Uterus (tissue), 4 donors: ENCODE results near the gene SNX30. TPM values are rescaled to one million over a fixed set of nuclear protein-coding genes. Genes with fewer than 3 reads are reported as not detected.

Source experiments
- DNase-seq, 2 donors: peaks; one replicate each; pipeline ENCODE4 v3.0.0-alpha.2; 2019 to 2020
- H3K27ac ChIP-seq, 2 donors: fragments of 200-600 bp; sonication (generic); 1 replicate in 1 of 2; 2 replicates in 1 of 2; pipeline ENCODE4 v1.5.1; 2016 to 2018
- H3K27me3 ChIP-seq, 2 donors: fragments of 200-600 bp; sonication (generic); one replicate each; pipeline ENCODE4 v1.5.1; 2018 to 2019; ENCODE audit warnings: control low read depth in 1 of 2
- H3K36me3 ChIP-seq, 2 donors: fragments of 200-600 bp; sonication (generic); one replicate each; pipeline ENCODE4 v1.5.1; 2019; ENCODE audit warnings: control low read depth in 1 of 2
- H3K4me1 ChIP-seq, 2 donors: fragments of 200-600 bp; sonication (generic); one replicate each; pipeline ENCODE4 v1.5.1; 2018 to 2019; ENCODE audit warnings: control low read depth in 1 of 2
- H3K4me3 ChIP-seq, 2 donors: fragments of 200-600 bp; sonication (generic); 1 replicate in 1 of 2; 2 replicates in 1 of 2; pipeline ENCODE4 v1.5.1; 2018 to 2019; ENCODE audit warnings: mild to moderate bottlenecking in 1 of 2
- H3K9me3 ChIP-seq, 2 donors: fragments of 200-600 bp; sonication (generic); one replicate each; pipeline ENCODE4 v1.5.1; 2019; ENCODE audit warnings: control low read depth in 1 of 2
- CTCF ChIP-seq, 4 experiments: fragments of 200-600 bp in 2 of 4; fragments of 450-650 bp in 2 of 4; sonication (generic) in 2 of 4; IDR thresholded peaks; one replicate each; pipeline ENCODE4 v1.5.1; 2016 to 2019; ENCODE audit warnings: antibody characterized with exemption in 4 of 4, mild to moderate bottlenecking in 2 of 4, moderate library complexity in 1 of 4
- POLR2A ChIP-seq, 2 donors: fragments of 450-650 bp; IDR thresholded peaks; one replicate each; pipeline ENCODE4 v1.6.1; 2016; ENCODE audit warnings: antibody characterized with exemption in 2 of 2, mild to moderate bottlenecking in 1 of 2, moderate library complexity in 1 of 2
- intact Hi-C: fragments of 100-400 bp; cut with DNase I; formaldehyde crosslinking; loops from one replicate; pipeline ENCODE4 v1.15.1; 2023; ENCODE audit warnings: low total_unique reads
- total RNA-seq, 4 donors: library from RNA; depleted of rRNA in 3 of 4; stranded (reverse); fragments of >200 nt in 3 of 4; gene quantifications; one replicate each; pipeline versions ENCODE4 v1.1.0 to v1.2.4, GENCODE V29; 2014 to 2023
- donor health status: DM: yes; HTN: yes; CAD: no.

The SNX30 gene
- total RNA-seq, 4 donors from 2014 or later: 3.1 to 20.3 (median 11.6) TPM

DNA sequence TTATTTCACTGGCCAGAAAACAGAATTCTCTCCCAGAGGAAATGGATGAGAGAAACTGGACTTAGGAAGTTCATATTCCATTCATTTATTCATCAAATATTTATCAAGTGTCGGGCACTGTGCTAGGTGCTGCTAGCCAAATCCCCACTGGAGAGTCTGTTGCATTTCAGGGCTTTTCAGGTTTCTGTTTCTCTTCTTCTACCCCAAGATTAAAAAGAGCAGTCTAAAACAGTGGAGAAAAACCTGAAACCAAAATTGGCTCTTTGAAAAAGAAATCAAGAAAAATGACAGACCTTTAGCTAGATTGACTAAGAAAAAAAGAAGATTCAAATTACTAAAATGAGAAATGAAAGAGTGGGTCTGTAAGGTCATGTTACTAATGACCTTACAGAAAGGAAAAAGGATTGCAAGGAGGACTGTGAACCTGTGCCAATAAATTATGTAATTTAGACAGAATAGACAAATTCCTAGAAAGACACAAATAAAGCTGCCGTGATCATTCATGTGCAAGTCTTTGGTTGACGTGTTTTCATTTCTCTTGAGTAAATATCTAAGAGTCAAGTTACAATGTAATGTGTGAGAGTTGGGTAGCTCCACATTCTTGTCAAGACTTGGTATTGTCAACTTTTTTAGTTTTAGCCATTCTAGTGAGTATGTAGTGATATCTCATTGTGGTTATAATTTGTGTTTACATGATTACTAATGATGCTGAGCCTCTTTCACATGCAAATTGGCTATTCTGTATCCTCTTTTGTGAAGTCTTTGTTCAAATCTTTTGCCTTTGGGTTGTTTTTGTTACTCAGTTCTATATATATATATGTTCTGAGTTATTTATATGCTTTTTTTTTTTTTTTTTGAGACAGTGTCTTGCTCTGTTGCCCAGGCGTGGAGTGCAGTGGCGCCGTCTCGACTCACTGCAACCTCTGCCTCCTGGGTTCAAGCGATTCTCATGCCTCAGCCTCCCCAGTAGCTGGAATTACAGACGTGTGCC, 23.7 kb downstream of the SNX30 start:
- intact Hi-C loops: no loop called here
- no peak for DNase-seq
- TF ChIP-seq CTCF (IDR thresholded peaks at IDR 0.05) (no peak), POLR2A (IDR thresholded peaks at IDR 0.05) (no peak)
- Histone ChIP-seq H3K4me1 (no peaks in the 10 kb centered on the region), H3K9me3 (no peaks in the 10 kb centered on the region), H3K27me3 (no peaks in the 10 kb centered on the region), H3K36me3 (no peaks in the 10 kb centered on the region), H3K4me3 (no peak overlapping the region), H3K27ac (no peak overlapping the region)

GRCh38 chr9:112777914-112778313, 27.4 kb downstream of the SNX30 start:
- H3K4me1 ChIP-seq: no peaks in the 10 kb centered on the region
- DNase-seq: no peak
- H3K27me3 ChIP-seq: no peaks in the 10 kb centered on the region
- H3K27ac ChIP-seq: no peak overlapping the region
- no peaks in the 10 kb centered on the region for H3K9me3 ChIP-seq
- TF ChIP-seq POLR2A (IDR thresholded peaks at IDR 0.05) (no peak), CTCF (IDR thresholded peaks at IDR 0.05) (no peak)
- H3K4me3 ChIP-seq: no peak overlapping the region
- H3K36me3 ChIP-seq: no peaks in the 10 kb centered on the region
- intact Hi-C loops: no loop called here

GRCh38 chr9:112780450-112781036, 30.0 kb downstream of the SNX30 start:
- no peak for DNase-seq
- Histone ChIP-seq H3K4me3 (no peak overlapping the region), H3K4me1 (peaks cover 0 to 6% of the 10 kb centered on the region in 2 donors), H3K36me3 (no peaks in the 10 kb centered on the region), H3K27me3 (no peaks in the 10 kb centered on the region), H3K27ac (no peak overlapping the region), H3K9me3 (no peaks in the 10 kb centered on the region)
- intact Hi-C loops: no loop called here
- TF ChIP-seq CTCF (IDR thresholded peaks at IDR 0.05) (no peak), POLR2A (IDR thresholded peaks at IDR 0.05) (no peak)

- H3K4me3 ChIP-seq: no peak overlapping the region
- no peak for TF ChIP-seq POLR2A (IDR thresholded peaks at IDR 0.05)
- TF ChIP-seq CTCF (IDR thresholded peaks at IDR 0.05): no peak
- H3K4me1 ChIP-seq: peaks cover 0 to 6% of the 10 kb centered on the region in 2 donors
Measured at GRCh38 chr9:112782218-112782617, 31.7 kb downstream of the SNX30 start.

GRCh38 chr9:112783551-112783954, 33.0 kb downstream of the SNX30 start:
- no peak overlapping the region for H3K4me3 ChIP-seq
- H3K4me1 ChIP-seq: peaks cover 0 to 9% of the 10 kb centered on the region in 2 donors
- H3K27me3 ChIP-seq: no peaks in the 10 kb centered on the region
- DNase-seq: no peak
- intact Hi-C loops: no loop called here
- no peaks in the 10 kb centered on the region for H3K36me3 ChIP-seq
- no peak overlapping the region for H3K27ac ChIP-seq
- TF ChIP-seq POLR2A (IDR thresholded peaks at IDR 0.05): no peak
- TF ChIP-seq CTCF (IDR thresholded peaks at IDR 0.05): no peak
- no peaks in the 10 kb centered on the region for H3K9me3 ChIP-seq

More at GRCh38 chr9:112782218-112782617, 31.7 kb downstream of the SNX30 start:
- Histone ChIP-seq H3K36me3 (no peaks in the 10 kb centered on the region), H3K9me3 (no peaks in the 10 kb centered on the region), H3K27ac (no peak overlapping the region), H3K27me3 (no peaks in the 10 kb centered on the region)
- DNase-seq: no peak
- intact Hi-C loops: no loop called here
